ENCODE measurements around the gene RYR1. TPM values are rescaled to one million over a fixed set of nuclear protein-coding genes. Genes with fewer than 3 reads are reported as not detected.
"Not testable (repeated sequence)": the region's sequence is repeated elsewhere in the genome, so short reads cannot be mapped to it uniquely, and the experiment has no call there.

Gene RYR1
- total RNA-seq, 1 donor from 2014 or later, result 1.3 TPM

DNA sequence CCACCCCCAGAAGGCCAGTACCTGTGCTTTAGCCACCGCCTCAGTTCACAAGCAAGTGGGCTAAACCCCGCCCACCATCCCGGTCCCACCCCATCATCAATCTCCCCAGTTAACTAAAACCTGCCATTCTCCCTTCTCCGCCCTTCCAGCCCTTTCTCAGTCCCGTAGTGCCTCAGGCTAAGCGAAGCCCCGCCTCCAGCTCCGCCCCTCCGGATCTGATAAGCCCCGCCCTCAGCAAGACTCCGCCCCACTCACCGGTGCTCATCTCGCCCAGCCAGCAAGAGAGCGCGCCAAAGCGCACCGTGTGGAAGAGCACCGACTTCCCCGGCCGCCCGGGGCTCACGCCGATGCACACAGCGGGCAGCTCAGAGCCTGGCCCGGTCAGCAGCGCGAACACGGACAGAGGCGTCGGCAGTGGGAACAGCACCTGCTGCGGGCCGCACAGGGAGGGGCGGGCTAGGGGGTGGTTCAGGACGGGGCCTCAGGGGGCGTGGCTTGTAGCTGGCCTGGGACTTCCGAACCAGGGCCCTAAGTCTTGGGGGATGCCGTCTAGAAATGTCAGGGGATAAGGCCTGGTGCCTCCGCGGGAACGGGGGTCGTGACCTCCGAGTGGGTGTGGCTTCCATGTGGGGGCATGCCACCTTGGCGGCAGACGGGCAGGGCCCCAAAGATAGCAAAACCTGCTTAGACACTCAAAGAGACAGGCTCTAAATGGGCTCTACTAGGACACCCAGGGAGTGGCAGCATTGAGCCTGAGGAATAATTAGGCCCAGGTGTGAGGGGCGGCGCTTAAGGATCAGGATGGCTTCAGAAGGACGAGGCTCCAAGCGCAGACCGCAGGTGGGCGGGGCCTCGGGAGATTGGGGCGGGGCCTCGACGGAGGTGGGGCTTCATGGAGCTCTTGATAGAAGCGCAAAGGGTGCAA lies 162.8 kb downstream of the RYR1 start:
- peaks cover 9% of the 10 kb centered on the region for H3K4me1 Mint-ChIP-seq (ENCODE audit: unreplicated experiment)
- no peaks in the 10 kb centered on the region for H3K9me3 Mint-ChIP-seq (ENCODE audit: unreplicated experiment)
- H3K27me3 Mint-ChIP-seq (ENCODE audit: unreplicated experiment), result peaks cover 6% of the 10 kb centered on the region
- no peak overlapping the region for H3K27ac Mint-ChIP-seq (ENCODE audit: unreplicated experiment)
- peak overlapping the region; percentile 82 for H3K4me3 Mint-ChIP-seq (ENCODE audit: unreplicated experiment)
- DNase-seq (ENCODE audit: low spot score), result peak; percentile 62
- H3K36me3 Mint-ChIP-seq (ENCODE audit: low read depth, unreplicated experiment), result peaks cover 9% of the 10 kb centered on the region
- TF ChIP-seq, protein P1, sequence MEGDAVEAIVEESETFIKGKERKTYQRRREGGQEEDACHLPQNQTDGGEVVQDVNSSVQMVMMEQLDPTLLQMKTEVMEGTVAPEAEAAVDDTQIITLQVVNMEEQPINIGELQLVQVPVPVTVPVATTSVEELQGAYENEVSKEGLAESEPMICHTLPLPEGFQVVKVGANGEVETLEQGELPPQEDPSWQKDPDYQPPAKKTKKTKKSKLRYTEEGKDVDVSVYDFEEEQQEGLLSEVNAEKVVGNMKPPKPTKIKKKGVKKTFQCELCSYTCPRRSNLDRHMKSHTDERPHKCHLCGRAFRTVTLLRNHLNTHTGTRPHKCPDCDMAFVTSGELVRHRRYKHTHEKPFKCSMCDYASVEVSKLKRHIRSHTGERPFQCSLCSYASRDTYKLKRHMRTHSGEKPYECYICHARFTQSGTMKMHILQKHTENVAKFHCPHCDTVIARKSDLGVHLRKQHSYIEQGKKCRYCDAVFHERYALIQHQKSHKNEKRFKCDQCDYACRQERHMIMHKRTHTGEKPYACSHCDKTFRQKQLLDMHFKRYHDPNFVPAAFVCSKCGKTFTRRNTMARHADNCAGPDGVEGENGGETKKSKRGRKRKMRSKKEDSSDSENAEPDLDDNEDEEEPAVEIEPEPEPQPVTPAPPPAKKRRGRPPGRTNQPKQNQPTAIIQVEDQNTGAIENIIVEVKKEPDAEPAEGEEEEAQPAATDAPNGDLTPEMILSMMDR (IDR thresholded peaks at IDR 0.05; ENCODE audit: unreplicated experiment), result no peak

DNA sequence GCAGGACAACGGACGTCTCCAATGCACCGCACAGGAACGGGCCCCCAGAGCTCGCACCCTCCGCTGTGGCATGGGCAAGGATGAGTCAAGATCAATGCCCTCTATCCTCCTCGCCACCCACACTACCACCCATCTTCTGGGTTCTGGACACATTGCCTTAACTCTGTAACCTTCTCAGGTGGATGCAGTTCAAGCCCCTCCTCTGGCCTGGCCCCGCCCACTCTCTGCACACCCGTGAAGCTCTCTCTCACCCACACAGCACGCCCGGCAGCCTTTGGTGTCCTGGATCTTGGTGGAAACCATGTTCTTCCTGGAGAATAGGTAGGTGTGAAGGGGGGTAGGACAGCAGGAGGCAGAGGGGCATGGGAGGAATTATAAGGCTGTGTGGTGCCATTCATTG lies 163.6 kb downstream of the RYR1 start:
- Mint-ChIP-seq H3K27me3 (ENCODE audit: unreplicated experiment) (peaks cover 6% of the 10 kb centered on the region), H3K36me3 (ENCODE audit: low read depth, unreplicated experiment) (peaks cover 9% of the 10 kb centered on the region), H3K4me3 (ENCODE audit: unreplicated experiment) (no peak overlapping the region), H3K4me1 (ENCODE audit: unreplicated experiment) (peaks cover 9% of the 10 kb centered on the region), H3K9me3 (ENCODE audit: unreplicated experiment) (no peaks in the 10 kb centered on the region), H3K27ac (ENCODE audit: unreplicated experiment) (no peak overlapping the region)
- peak; percentile 27 for DNase-seq (ENCODE audit: low spot score)
- TF ChIP-seq, protein P1 (IDR thresholded peaks at IDR 0.05; ENCODE audit: unreplicated experiment), result no peak

DNA sequence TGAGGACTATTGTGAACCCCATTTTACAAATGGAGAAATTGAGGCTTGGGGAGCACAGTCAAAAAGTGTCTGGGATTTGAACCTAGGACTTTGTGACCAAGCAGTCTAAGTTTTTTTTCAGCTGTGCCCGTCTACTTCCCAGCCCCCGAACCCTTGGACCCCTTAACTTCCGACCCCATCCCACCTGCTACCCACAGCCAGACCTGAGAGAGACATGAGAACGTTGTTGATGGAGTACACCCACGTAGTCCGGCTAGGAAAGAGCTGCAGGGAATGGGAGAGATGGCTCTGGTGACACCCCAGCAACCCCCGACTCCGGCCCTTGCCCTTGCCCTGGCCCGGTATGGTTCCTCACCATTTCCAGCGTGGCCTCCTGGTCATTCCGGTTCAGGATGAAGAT lies 166.2 kb downstream of the RYR1 start:
- no peaks in the 10 kb centered on the region for H3K9me3 Mint-ChIP-seq (ENCODE audit: unreplicated experiment)
- no peak overlapping the region for H3K27ac Mint-ChIP-seq (ENCODE audit: unreplicated experiment)
- H3K4me1 Mint-ChIP-seq (ENCODE audit: unreplicated experiment), result peaks cover 9% of the 10 kb centered on the region
- peaks cover 6% of the 10 kb centered on the region for H3K27me3 Mint-ChIP-seq (ENCODE audit: unreplicated experiment)
- peaks cover 9% of the 10 kb centered on the region for H3K36me3 Mint-ChIP-seq (ENCODE audit: low read depth, unreplicated experiment)
- DNase-seq (ENCODE audit: low spot score), result no peak
- TF ChIP-seq, protein P1 (IDR thresholded peaks at IDR 0.05; ENCODE audit: unreplicated experiment), result no peak
- peak overlapping the region; percentile 37 for H3K4me3 Mint-ChIP-seq (ENCODE audit: unreplicated experiment)

DNA sequence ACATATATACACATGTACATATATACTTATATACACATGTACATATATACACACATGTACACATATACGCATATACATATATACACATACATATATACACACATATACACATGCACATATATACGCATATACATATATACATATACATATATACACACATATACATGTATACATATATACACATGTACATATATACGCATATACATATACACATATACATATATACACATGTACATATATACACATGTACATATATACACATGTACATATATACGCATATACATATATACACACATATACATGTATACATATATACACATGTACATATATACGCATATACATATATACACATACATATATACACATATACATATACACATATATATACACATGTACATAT lies 169.4 kb downstream of the RYR1 start:
- not testable (repeated sequence) for H3K4me3 Mint-ChIP-seq (ENCODE audit: unreplicated experiment); DNase-seq (ENCODE audit: low spot score); H3K27me3 Mint-ChIP-seq (ENCODE audit: unreplicated experiment); H3K27ac Mint-ChIP-seq (ENCODE audit: unreplicated experiment); H3K4me1 Mint-ChIP-seq (ENCODE audit: unreplicated experiment); H3K36me3 Mint-ChIP-seq (ENCODE audit: low read depth, unreplicated experiment); H3K9me3 Mint-ChIP-seq (ENCODE audit: unreplicated experiment)

DNA sequence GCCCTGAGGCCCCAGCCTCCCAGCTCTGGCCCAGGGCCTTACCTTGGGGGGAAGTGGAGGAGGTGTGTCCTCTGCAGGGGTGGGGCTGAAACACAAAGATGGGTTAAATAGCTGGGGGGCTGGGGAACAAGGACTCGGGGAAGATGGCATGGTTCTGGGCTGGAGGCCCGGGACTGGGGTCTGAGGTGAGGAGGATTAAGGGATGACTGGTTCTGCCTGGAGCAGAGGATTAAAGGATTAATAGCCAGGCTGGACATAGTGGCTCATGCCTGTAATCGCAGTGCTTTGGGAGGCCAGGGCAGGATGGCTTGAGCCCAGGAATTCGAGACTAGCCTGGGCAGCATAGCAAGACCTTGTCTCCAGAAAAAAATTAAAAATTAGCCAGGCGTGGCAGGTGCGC lies 172.6 kb downstream of the RYR1 start:
- no peaks in the 10 kb centered on the region for H3K9me3 Mint-ChIP-seq (ENCODE audit: unreplicated experiment)

More for the DNA sequence above, 172.6 kb downstream of the RYR1 start:
- Mint-ChIP-seq H3K4me1 (ENCODE audit: unreplicated experiment) (no peaks in the 10 kb centered on the region), H3K27ac (ENCODE audit: unreplicated experiment) (no peak overlapping the region), H3K4me3 (ENCODE audit: unreplicated experiment) (no peak overlapping the region), H3K27me3 (ENCODE audit: unreplicated experiment) (no peaks in the 10 kb centered on the region), H3K36me3 (ENCODE audit: low read depth, unreplicated experiment) (no peaks in the 10 kb centered on the region)
- DNase-seq (ENCODE audit: low spot score), result no peak
- TF ChIP-seq, protein P1 (IDR thresholded peaks at IDR 0.05; ENCODE audit: unreplicated experiment), result no peak
